Lung (tissue), 12 donors: ENCODE results near the gene VDR. TPM values are rescaled to one million over a fixed set of nuclear protein-coding genes. Genes with fewer than 3 reads are reported as not detected.
A peak's percentile ranks its signal among the peaks of the same experiment; 100 is the strongest.

Experiments used
- ATAC-seq: fragments of 200-7000 bp; cut with Tn5 transposase; one replicate; pipeline ENCODE4 v1.9.1; 2020; ENCODE audit warnings: moderate number of reproducible peaks; ENCODE audit not compliant: insufficient read depth, low FRiP score
- DNase-seq, 3 donors: peaks; one replicate each; pipeline ENCODE4 v3.0.0-alpha.2; 2013 to 2017
- H3K27ac ChIP-seq, 2 donors: one replicate each; pipeline ENCODE4 v1.5.1; 2013; ENCODE audit warnings: mild to moderate bottlenecking in 2 of 2, moderate library complexity in 2 of 2, control low read depth in 1 of 2, inconsistent platforms in 1 of 2, low read depth in 1 of 2, low read length in 1 of 2
- H3K27me3 ChIP-seq, 3 donors: one replicate each; pipeline ENCODE4 v1.5.1; 2013; ENCODE audit warnings: low read length in 2 of 3; ENCODE audit not compliant: control insufficient read depth in 3 of 3, insufficient read depth in 3 of 3
- H3K36me3 ChIP-seq, 4 donors: one replicate each; pipeline ENCODE4 v1.5.1; 2013; ENCODE audit warnings: low read length in 4 of 4, mild to moderate bottlenecking in 1 of 4, moderate library complexity in 1 of 4; ENCODE audit not compliant: control insufficient read depth in 4 of 4, insufficient read depth in 4 of 4
- H3K4me1 ChIP-seq, 5 donors: one replicate each; pipeline ENCODE4 v1.5.1; 2013; ENCODE audit warnings: low read length in 5 of 5, mild to moderate bottlenecking in 2 of 5, moderate library complexity in 1 of 5; ENCODE audit not compliant: control insufficient read depth in 5 of 5, insufficient read depth in 5 of 5
- H3K4me3 ChIP-seq: one replicate; pipeline ENCODE4 v1.5.1; 2013; ENCODE audit warnings: mild to moderate bottlenecking, control low read depth, moderate library complexity
- H3K9ac ChIP-seq, 2 donors: one replicate each; pipeline ENCODE4 v1.5.1; 2013; ENCODE audit warnings: low read length in 2 of 2, control low read depth in 1 of 2; ENCODE audit not compliant: insufficient read depth in 1 of 2
- H3K9me3 ChIP-seq, 4 donors: one replicate each; pipeline ENCODE4 v1.5.1; 2013; ENCODE audit warnings: low read length in 3 of 4, mild to moderate bottlenecking in 1 of 4, moderate library complexity in 1 of 4; ENCODE audit not compliant: control insufficient read depth in 4 of 4, insufficient read depth in 3 of 4
- WGBS, 2 donors: extraction: QIAGEN DNeasy Blood & Tissue Kit; methylation state at CpG; one replicate each; pipeline ENCODE4 v1.1.7; 2013; 5-methylcytosine and 5-hydroxymethylcytosine counted together
- polyA plus RNA-seq, 2 donors: library from polyadenylated mRNA; stranded (reverse); fragments of 200-250 nt; gene quantifications; one replicate each; pipeline ENCODE4 v1.2.1, GENCODE V29; 2013
- total RNA-seq, 2 donors: library from RNA; depleted of rRNA in 1 of 2; stranded (reverse); fragments of >200 nt in 1 of 2; gene quantifications; one replicate each; pipeline ENCODE4 v1.2.1, GENCODE V29; 2014 to 2021
- TF ChIP-seq, protein P1 (sequence below): IDR thresholded peaks from 2 replicates; pipeline ENCODE4 v1.5.1; 2012; ENCODE audit warnings: mild to moderate bottlenecking; ENCODE audit errors: control extremely low read depth, extremely low read depth
- donor health status: control.
- donor health status: control.
- donor health status: Bipolar disorder and iron deficiency.
- donor health status: healthy.
- donor health status: DM: yes; HTN: yes; CAD: no.

Gene VDR
- total and polyA plus RNA-seq, 4 donors = 4.4 to 27.4 (median 14.3) TPM

DNA sequence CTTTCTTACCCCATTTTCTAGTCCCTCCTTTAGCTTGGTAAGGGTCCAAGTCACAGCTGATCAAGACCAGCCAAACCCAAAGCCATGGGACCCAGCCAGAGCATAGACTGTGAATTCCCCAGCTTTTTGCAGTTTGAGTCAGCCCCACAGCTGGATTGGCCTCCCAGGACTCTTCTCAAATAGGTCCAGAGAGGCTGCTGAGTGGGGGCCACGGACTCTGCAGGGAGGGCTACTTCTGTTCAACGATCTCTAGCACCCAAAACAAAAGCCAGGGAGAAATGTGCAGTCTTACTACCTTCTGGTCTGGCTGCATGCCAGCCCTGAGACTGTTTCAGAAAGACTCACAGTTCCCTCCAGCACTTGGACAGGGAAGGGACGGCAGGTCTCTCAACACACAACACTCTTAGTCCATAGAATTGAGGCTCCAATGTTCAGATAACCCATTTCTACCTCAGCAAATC lies 1.6 kb downstream of the VDR start:
- WGBS, 2 donors = 24% methylated on average over 3 of the region's 3 CpGs
- TF ChIP-seq, protein P1, sequence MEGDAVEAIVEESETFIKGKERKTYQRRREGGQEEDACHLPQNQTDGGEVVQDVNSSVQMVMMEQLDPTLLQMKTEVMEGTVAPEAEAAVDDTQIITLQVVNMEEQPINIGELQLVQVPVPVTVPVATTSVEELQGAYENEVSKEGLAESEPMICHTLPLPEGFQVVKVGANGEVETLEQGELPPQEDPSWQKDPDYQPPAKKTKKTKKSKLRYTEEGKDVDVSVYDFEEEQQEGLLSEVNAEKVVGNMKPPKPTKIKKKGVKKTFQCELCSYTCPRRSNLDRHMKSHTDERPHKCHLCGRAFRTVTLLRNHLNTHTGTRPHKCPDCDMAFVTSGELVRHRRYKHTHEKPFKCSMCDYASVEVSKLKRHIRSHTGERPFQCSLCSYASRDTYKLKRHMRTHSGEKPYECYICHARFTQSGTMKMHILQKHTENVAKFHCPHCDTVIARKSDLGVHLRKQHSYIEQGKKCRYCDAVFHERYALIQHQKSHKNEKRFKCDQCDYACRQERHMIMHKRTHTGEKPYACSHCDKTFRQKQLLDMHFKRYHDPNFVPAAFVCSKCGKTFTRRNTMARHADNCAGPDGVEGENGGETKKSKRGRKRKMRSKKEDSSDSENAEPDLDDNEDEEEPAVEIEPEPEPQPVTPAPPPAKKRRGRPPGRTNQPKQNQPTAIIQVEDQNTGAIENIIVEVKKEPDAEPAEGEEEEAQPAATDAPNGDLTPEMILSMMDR = no peak
- no peak for ATAC-seq
- Histone ChIP-seq H3K4me3 (no peak overlapping the region), H3K9ac (no peak overlapping the region), H3K36me3 (no peaks in the 10 kb centered on the region), H3K4me1 (peaks cover 0 to 35% (median 0%) of the 10 kb centered on the region in 5 donors), H3K27me3 (peaks cover 0 to 40% (median 31%) of the 10 kb centered on the region in 3 donors), H3K27ac (peak overlapping the region in 1 of 2 donors; percentile 75), H3K9me3 (no peaks in the 10 kb centered on the region)
- DNase-seq = peak in 2 of 3 donors; percentile 35 to 44

DNA sequence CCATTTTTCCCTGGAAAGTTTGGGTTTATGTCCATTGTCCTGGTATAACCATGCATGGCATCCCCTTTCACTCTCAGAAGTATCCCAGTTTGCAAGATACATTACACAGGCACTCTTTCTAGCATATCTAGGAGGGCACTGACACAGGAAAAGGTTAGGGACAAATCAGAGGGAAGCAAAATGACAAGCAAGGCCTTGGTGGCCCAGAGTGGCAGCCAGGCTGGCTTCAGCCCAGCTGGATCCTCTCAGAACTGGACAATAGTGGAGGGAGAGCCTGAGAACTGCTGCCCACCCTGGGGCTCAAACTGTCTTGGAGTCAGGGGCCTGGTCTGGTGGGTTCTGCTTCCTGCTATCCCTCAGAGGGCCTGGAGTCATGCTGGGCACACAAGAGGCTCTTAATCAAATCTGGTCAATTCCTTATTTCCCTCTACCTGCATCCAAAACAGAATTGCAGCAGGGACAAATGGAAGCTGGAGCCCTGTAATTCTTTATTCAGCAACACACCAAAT lies 2.6 kb downstream of the VDR start:
- Histone ChIP-seq H3K4me3 (no peak overlapping the region), H3K9me3 (no peaks in the 10 kb centered on the region), H3K36me3 (no peaks in the 10 kb centered on the region), H3K9ac (no peak overlapping the region), H3K27me3 (peaks cover 0 to 35% (median 26%) of the 10 kb centered on the region in 3 donors), H3K27ac (no peak overlapping the region), H3K4me1 (peaks cover 0 to 35% (median 0%) of the 10 kb centered on the region in 5 donors)
- ATAC-seq = no peak
- TF ChIP-seq, protein P1 = no peak
- no peak for DNase-seq

DNA sequence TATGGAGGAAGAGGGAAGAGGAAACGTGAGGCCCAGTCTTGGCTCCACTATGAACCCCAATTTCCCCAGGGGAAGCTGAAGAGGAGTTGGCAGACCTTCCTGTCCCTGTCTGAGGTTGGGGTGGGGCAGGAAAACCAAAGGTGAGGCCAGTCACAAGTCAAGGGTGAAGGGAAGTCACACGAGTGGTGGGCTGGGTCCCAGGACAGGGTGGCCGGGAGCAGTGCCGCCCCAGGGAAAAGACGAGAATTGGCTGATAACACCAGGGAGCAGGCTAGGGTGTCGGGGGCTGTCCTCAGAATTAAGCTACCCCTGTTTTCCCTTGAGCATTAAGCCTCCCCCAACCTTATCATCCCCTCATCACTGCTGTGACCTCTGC lies 3.1 kb downstream of the VDR start:
- ATAC-seq = no peak
- peak overlapping the region in 1 of 2 donors; percentile 77 for H3K27ac ChIP-seq

More for the DNA sequence above, 3.1 kb downstream of the VDR start:
- no peak for DNase-seq
- WGBS, 2 donors = 67 to 75% methylated on average over 6 of the region's 6 CpGs
- Histone ChIP-seq H3K27me3 (peaks cover 0 to 32% (median 21%) of the 10 kb centered on the region in 3 donors), H3K36me3 (no peaks in the 10 kb centered on the region), H3K9ac (no peak overlapping the region), H3K4me3 (no peak overlapping the region), H3K9me3 (no peaks in the 10 kb centered on the region), H3K4me1 (peaks cover 0 to 36% (median 0%) of the 10 kb centered on the region in 5 donors)
- TF ChIP-seq, protein P1 = no peak
